Heart left ventricle (tissue), 16 donors: ENCODE data around the gene NANOS3. TPM values are rescaled to one million over a fixed set of nuclear protein-coding genes. Genes with fewer than 3 reads are reported as not detected.

Source experiments
- ATAC-seq, 4 donors: fragments of 200-7000 bp; cut with Tn5 transposase; one replicate each; pipeline ENCODE4 v1.9.1; 2020 to 2022; ENCODE audit warnings: moderate library complexity in 4 of 4, mild to moderate bottlenecking in 3 of 4, moderate number of reproducible peaks in 1 of 4
- DNase-seq, 5 donors: peaks; one replicate each; pipeline ENCODE4 v3.0.0-alpha.2; 2020
- H3K27ac ChIP-seq, 12 donors: fragments of 200-600 bp; sonication (generic) in 4 of 12; one replicate each; pipeline versions ENCODE4 v1.5.0 to v1.8.0; 2016 to 2022; ENCODE audit warnings: mild to moderate bottlenecking in 2 of 12
- H3K27me3 ChIP-seq, 9 donors: fragments of 200-600 bp; sonication (generic) in 2 of 9; one replicate each; pipeline versions ENCODE4 v1.5.1 to v1.8.0; 2016 to 2022; ENCODE audit warnings: mild to moderate bottlenecking in 3 of 9
- H3K36me3 ChIP-seq, 9 donors: fragments of 200-600 bp; sonication (generic) in 2 of 9; one replicate each; pipeline versions ENCODE4 v1.5.0 to v1.8.0; 2018 to 2022; ENCODE audit warnings: mild to moderate bottlenecking in 2 of 9
- H3K4me1 ChIP-seq, 12 donors: fragments of 200-600 bp; sonication (generic) in 4 of 12; one replicate each; pipeline versions ENCODE4 v1.5.0 to v1.8.0; 2016 to 2022; ENCODE audit warnings: mild to moderate bottlenecking in 3 of 12
- H3K4me3 ChIP-seq, 12 donors: fragments of 200-600 bp; sonication (generic) in 4 of 12; one replicate each; pipeline versions ENCODE4 v1.5.0 to v1.8.0; 2017 to 2022; ENCODE audit warnings: mild to moderate bottlenecking in 9 of 12, moderate library complexity in 4 of 12
- H3K9me3 ChIP-seq, 12 donors: fragments of 200-600 bp; sonication (generic) in 4 of 12; one replicate each; pipeline versions ENCODE4 v1.5.0 to v1.8.0; 2016 to 2022; ENCODE audit warnings: mild to moderate bottlenecking in 1 of 12
- POLR2A ChIP-seq, 2 donors: fragments of 450-650 bp; IDR thresholded peaks; one replicate each; pipeline ENCODE4 v1.6.1; 2017; ENCODE audit warnings: antibody characterized with exemption in 2 of 2, mild to moderate bottlenecking in 2 of 2, moderate library complexity in 2 of 2
- WGBS, 4 donors: extraction: QIAGEN DNeasy Blood & Tissue Kit in 2 of 4; methylation state at CpG; one replicate each; pipeline versions ENCODE4 v1.1.5 to v1.1.7; 2013 to 2018; 5-methylcytosine and 5-hydroxymethylcytosine counted together
- intact Hi-C, 10 donors: fragments of 100-400 bp; cut with DNase I; formaldehyde crosslinking; loops; one replicate each; pipeline versions ENCODE4 v1.11.1 to v1.14.2; 2022
- polyA plus RNA-seq, 2 donors: library from polyadenylated mRNA; stranded (reverse); fragments of 200-250 nt; gene quantifications; one replicate each; pipeline ENCODE4 v1.2.3, GENCODE V29; 2013
- total RNA-seq, 9 donors: library from RNA; depleted of rRNA in 2 of 9; stranded (reverse); fragments of >200 nt in 2 of 9; fragmentation: NEBNext Ultra II Directional in 3 of 9; extraction: Animal tissue kit (Norgen Biotek cat#: 25700) in 3 of 9; gene quantifications; one replicate each; pipeline versions ENCODE4 v1.1.0 to v1.2.4, GENCODE V29; 2016 to 2023
- TF ChIP-seq, protein P1 (sequence below), 12 donors: fragments of 200-600 bp; sonication (generic) in 4 of 12; IDR thresholded peaks; one replicate each; pipeline versions ENCODE4 v1.5.0 to v1.8.0; 2018 to 2022; ENCODE audit warnings: antibody characterized with exemption in 12 of 12, mild to moderate bottlenecking in 5 of 12
- donor health status: ischemic (EF 13 %, LVEDD 7.1; RV severe dilation, severe dysfunction).
- donor health status: healthy with polysubstance abuse.
- donor health status: DM: no; HTN: yes; CAD: no.
- donor health status: DM: no; HTN: no; CAD: no.
- donor health status: ischemic (EF 25% LVEDD 6.9; RV normal size, moderate dysfunction).
- donor health status: ischemic (EF 25% LVEDD 5.7; RV mildly dilated, moderate dysfunction).
- donor health status: healthy.
- donor health status: DM: yes; HTN: yes; CAD: no.
- donor health status: ischemic (EF 35%, LVEDD 5.7; RV mildly dilated, moderate dysfunction).
- donor health status: nonischemic (EF 11% LVEDD 7.7; RV severe dilation, severe dysfunction).
- donor health status: DM: yes; HTN: yes; CAD: no.
- donor health status: PGD.
- donor health status: ischemic (EF 29% LVEDD 5.4; RV normal size, mild dysfunction).
- donor health status: nonischemic (EF 23%, LVEDD 6.1; RV moderate dilation, normal function).

NANOS3 gene
- total and polyA plus RNA-seq, 11 donors: 0.36 to 1.7 (median 1.1) TPM; not detected in 5

DNA sequence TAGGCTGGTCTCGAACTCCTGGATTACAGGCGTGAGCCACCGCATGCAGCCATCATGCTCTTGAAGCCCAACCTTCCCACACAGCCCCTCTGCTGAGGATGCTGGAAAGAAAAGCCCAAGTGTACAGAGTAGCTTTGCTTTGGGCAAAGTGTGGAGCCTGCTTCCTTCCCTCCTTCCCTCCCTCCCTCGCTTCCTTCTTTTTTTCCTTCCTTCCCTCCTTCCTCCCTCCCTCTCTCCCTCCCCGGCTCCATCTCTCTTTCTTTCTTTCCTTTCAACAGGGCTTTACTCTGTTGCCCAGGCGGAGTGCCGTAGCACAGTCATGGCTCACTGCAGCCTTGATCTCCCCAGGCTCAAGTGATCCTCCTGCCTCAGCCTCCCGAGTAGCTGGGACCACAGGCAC is 31.7 kb downstream of the NANOS3 start:
- H3K4me3 ChIP-seq: no peak overlapping the region
- no peak overlapping the region for H3K27ac ChIP-seq
- ATAC-seq (no peak), DNase-seq (no peak)
- intact Hi-C loops: loop anchor here in 1 of 10 donors (5.0 kb wide), 1 partner anchor 44 kb away; the partner anchor contains the start of gene DCAF15
- peaks cover 0 to 38% (median 26%) of the 10 kb centered on the region in 9 donors for H3K36me3 ChIP-seq
- H3K9me3 ChIP-seq: no peaks in the 10 kb centered on the region
- WGBS, 4 donors: 89 to 91% (median 90%) methylated on average over 8 of the region's 8 CpGs
- TF ChIP-seq, protein P1, sequence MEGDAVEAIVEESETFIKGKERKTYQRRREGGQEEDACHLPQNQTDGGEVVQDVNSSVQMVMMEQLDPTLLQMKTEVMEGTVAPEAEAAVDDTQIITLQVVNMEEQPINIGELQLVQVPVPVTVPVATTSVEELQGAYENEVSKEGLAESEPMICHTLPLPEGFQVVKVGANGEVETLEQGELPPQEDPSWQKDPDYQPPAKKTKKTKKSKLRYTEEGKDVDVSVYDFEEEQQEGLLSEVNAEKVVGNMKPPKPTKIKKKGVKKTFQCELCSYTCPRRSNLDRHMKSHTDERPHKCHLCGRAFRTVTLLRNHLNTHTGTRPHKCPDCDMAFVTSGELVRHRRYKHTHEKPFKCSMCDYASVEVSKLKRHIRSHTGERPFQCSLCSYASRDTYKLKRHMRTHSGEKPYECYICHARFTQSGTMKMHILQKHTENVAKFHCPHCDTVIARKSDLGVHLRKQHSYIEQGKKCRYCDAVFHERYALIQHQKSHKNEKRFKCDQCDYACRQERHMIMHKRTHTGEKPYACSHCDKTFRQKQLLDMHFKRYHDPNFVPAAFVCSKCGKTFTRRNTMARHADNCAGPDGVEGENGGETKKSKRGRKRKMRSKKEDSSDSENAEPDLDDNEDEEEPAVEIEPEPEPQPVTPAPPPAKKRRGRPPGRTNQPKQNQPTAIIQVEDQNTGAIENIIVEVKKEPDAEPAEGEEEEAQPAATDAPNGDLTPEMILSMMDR (IDR thresholded peaks at IDR 0.05): no peak
- TF ChIP-seq POLR2A (IDR thresholded peaks at IDR 0.05): no peak
- H3K27me3 ChIP-seq: no peaks in the 10 kb centered on the region
- peaks cover 0 to 19% (median 14%) of the 10 kb centered on the region in 12 donors for H3K4me1 ChIP-seq

DNA sequence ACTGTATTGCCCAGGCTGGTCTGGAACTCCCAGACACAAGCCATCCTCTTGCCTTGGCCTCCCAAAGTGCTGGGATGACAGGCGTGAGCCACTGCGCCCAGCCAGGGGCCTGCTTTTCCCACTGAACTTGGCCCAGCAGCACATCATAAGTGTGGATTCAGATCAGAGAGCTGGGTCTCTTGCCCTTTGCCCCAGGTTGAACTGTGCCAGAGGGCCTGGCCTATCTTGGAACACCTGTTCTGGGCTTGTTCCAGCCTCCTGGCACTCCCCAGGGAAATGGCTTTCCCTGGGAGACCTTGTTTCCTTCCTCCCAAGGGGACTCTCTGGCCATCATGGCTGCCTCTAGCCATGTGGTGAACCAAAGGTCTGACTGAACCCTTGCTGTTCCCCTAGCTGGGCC is 32.5 kb downstream of the NANOS3 start:
- no peak overlapping the region for H3K27ac ChIP-seq
- DNase-seq (no peak), ATAC-seq (no peak)
- no peak for TF ChIP-seq POLR2A (IDR thresholded peaks at IDR 0.05)
- WGBS, 4 donors: 94 to 100% (median 98%) methylated on average over 2 of the region's 2 CpGs
- H3K9me3 ChIP-seq: no peaks in the 10 kb centered on the region
- H3K4me3 ChIP-seq: no peak overlapping the region
- H3K36me3 ChIP-seq: peaks cover 0 to 46% (median 33%) of the 10 kb centered on the region in 9 donors
- no peaks in the 10 kb centered on the region for H3K27me3 ChIP-seq
- peaks cover 0 to 19% (median 14%) of the 10 kb centered on the region in 12 donors for H3K4me1 ChIP-seq
- intact Hi-C loops: loop anchor here in 1 of 10 donors (5.0 kb wide), 1 partner anchor 43 kb away; the partner anchor contains the start of gene DCAF15

DNA sequence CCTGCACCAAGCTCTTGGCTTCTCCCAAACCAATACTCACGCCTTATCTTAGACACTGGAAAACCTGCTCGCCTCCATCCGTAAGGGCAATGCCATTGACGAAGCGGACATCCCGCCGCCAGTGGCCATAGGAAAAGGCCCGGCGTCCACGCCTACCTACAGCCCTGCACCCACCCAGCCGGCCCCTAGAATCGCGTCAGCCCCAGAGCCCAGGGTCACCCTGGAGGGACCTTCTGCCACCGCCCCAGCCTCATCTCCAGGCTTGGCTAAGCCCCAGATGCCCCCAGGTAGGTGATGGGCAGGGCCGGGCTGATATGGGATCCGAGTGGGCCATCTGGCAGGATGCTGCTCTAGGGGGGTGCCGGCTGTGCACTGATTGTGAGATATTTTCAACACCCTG is 36.4 kb downstream of the NANOS3 start:
- ATAC-seq (no peak), DNase-seq (no peak)
- H3K4me3 ChIP-seq: no peak overlapping the region
- no peak overlapping the region for H3K27ac ChIP-seq
- intact Hi-C loops: no loop called here
- no peak for TF ChIP-seq POLR2A (IDR thresholded peaks at IDR 0.05)
- TF ChIP-seq, protein P1 (IDR thresholded peaks at IDR 0.05): no peak
- H3K36me3 ChIP-seq: peaks cover 0 to 83% (median 70%) of the 10 kb centered on the region in 9 donors
- 95 to 97% (median 96%) methylated on average over 14 to 17 of the region's 17 CpGs for WGBS, 4 donors
- H3K4me1 ChIP-seq: peaks cover 0 to 12% (median 0%) of the 10 kb centered on the region in 12 donors
- no peaks in the 10 kb centered on the region for H3K27me3 ChIP-seq
- H3K9me3 ChIP-seq: no peaks in the 10 kb centered on the region

DNA sequence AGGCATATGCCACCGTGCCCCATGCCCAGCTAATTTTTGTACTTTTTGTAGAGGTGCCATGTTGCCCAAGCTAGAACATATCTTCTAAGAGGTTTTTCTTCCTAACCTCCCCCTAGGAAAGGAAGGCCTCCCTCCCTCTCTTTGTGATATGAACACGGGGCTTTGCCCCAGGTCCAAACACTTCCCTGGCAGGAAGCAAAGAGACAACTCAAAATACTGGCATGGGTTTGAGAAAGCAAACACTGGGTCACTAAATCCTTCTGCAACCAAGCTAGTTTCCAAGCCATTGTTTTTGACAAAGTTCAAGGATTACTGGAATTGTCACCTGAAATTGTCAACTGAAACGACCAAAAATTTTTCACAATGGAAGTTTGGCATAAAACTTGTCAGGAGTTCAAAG is 37.8 kb downstream of the NANOS3 start:
- WGBS, 4 donors: 81 to 88% (median 83%) methylated on average over 3 of the region's 3 CpGs
- Histone ChIP-seq H3K27me3 (no peaks in the 10 kb centered on the region), H3K36me3 (peaks cover 0 to 92% (median 85%) of the 10 kb centered on the region in 9 donors), H3K9me3 (no peaks in the 10 kb centered on the region), H3K4me1 (peaks cover 0 to 15% (median 0%) of the 10 kb centered on the region in 12 donors), H3K4me3 (no peak overlapping the region), H3K27ac (no peak overlapping the region)
- ATAC-seq (no peak), DNase-seq (no peak)
- intact Hi-C loops: no loop called here
- TF ChIP-seq POLR2A (IDR thresholded peaks at IDR 0.05): no peak
- TF ChIP-seq, protein P1 (IDR thresholded peaks at IDR 0.05): no peak
